Endothelial cell of umbilical vein (primary cell): ENCODE data around the gene JMJD6. TPM values are rescaled to one million over a fixed set of nuclear protein-coding genes. Genes with fewer than 3 reads are reported as not detected.
"Not testable (repeated sequence)": the region's sequence is repeated elsewhere in the genome, so short reads cannot be mapped to it uniquely, and the experiment has no call there.

Source experiments
- BruUV-seq: library from RNA; stranded (reverse); fragments of 400-500 nt; replicated peaks from 2 replicates; lab custom pipeline; 2021; lab: Mats Ljungman, UMichigan
- CTCF ChIA-PET: fragments of 300-600, 350-600 bp; sonication (Branson Sonifier 250); formaldehyde crosslinking; loops from one replicate; lab custom pipeline; 2021; ENCODE audit warnings: antibody characterized with exemption, inconsistent platforms; lab: Charles Lee
- POLR2A ChIA-PET: fragments of 300-600, 350-600 bp; sonication (Branson Sonifier 250); formaldehyde crosslinking; loops from one replicate; lab custom pipeline; 2021; ENCODE audit warnings: antibody characterized with exemption, inconsistent platforms; lab: Charles Lee
- DNase-seq: peaks from one replicate; pipeline ENCODE4 v3.0.0-alpha.2; 2011; ENCODE audit warnings: low read depth, low spot score
- FAIRE-seq: peaks from 2 replicates; lab custom pipeline; 2011; peaks lifted over from hg19 to GRCh38; lab: Jason Lieb, UNC
- H2AFZ ChIP-seq: 2 replicates; pipeline ENCODE4 v1.6.0; 2012; ENCODE audit warnings: low read depth, low read length, control low read depth, inconsistent platforms
- H3K27ac ChIP-seq: 2 replicates; pipeline ENCODE4 v1.5.1; 2011; ENCODE audit warnings: low read depth, mild to moderate bottlenecking, control low read depth, low read length, moderate library complexity; ENCODE audit not compliant: insufficient read depth
- H3K27me3 ChIP-seq, 2 experiments: 2 replicates each; pipeline versions ENCODE4 v1.6.0 to v1.6.1; 2011; ENCODE audit warnings: low read length in 2 of 2, mixed read lengths in 1 of 2; ENCODE audit not compliant: control insufficient read depth in 2 of 2, insufficient read depth in 2 of 2
- H3K36me3 ChIP-seq, 2 experiments: 2 replicates in 1 of 2; 3 replicates in 1 of 2; pipeline ENCODE4 v1.5.1; 2011; ENCODE audit warnings: low read length in 2 of 2, mild to moderate bottlenecking in 1 of 2, moderate library complexity in 1 of 2; ENCODE audit not compliant: control insufficient read depth in 2 of 2, insufficient read depth in 2 of 2; ENCODE audit errors: extremely low read depth in 1 of 2
- H3K4me1 ChIP-seq: 3 replicates; pipeline ENCODE4 v1.5.1; 2011; ENCODE audit warnings: mild to moderate bottlenecking, low read length; ENCODE audit not compliant: control insufficient read depth, insufficient read depth; ENCODE audit errors: extremely low read depth
- H3K4me2 ChIP-seq: 2 replicates; pipeline ENCODE4 v1.6.1; 2011; ENCODE audit warnings: low read length, control low read depth, mixed read lengths; ENCODE audit not compliant: insufficient read depth
- H3K4me3 ChIP-seq, 3 experiments: fragments of 200-600 bp in 1 of 3; sonication (generic), shearing (Covaris generic) in 1 of 3; replicated peaks in 1 of 3; 2 replicates each; pipeline ENCODE4 v1.5.1; 2011 to 2016; ENCODE audit warnings: control low read depth in 3 of 3, low read length in 3 of 3, mild to moderate bottlenecking in 2 of 3, inconsistent platforms in 1 of 3, low read depth in 1 of 3, moderate library complexity in 1 of 3; ENCODE audit not compliant: insufficient read depth in 1 of 3
- H3K79me2 ChIP-seq: 2 replicates; pipeline ENCODE4 v1.6.0; 2012; ENCODE audit warnings: low read length, inconsistent platforms; ENCODE audit not compliant: control insufficient read depth, insufficient read depth
- H3K9ac ChIP-seq: replicated peaks from 2 replicates; pipeline ENCODE3; 2011; ENCODE audit warnings: low read length, control low read depth; ENCODE audit not compliant: insufficient read depth; ENCODE audit errors: extremely low read depth
- H3K9me1 ChIP-seq: replicated peaks from 3 replicates; pipeline ENCODE4 v1.6.0; 2011; ENCODE audit warnings: mild to moderate bottlenecking, low read length; ENCODE audit not compliant: control insufficient read depth, insufficient read depth; ENCODE audit errors: extremely low read depth
- H3K9me3 ChIP-seq: replicated peaks from 2 replicates; pipeline ENCODE4 v1.5.1; 2012; ENCODE audit warnings: low read length, inconsistent platforms; ENCODE audit not compliant: control insufficient read depth, insufficient read depth
- H4K20me1 ChIP-seq: replicated peaks from 2 replicates; pipeline ENCODE3; 2011; ENCODE audit warnings: mild to moderate bottlenecking, low read length; ENCODE audit not compliant: control insufficient read depth, insufficient read depth; ENCODE audit errors: extremely low read depth
- EZH2 ChIP-seq: IDR thresholded peaks from 2 replicates; pipeline ENCODE4 v1.6.1; 2012; ENCODE audit warnings: borderline replicate concordance, low read depth, mild to moderate bottlenecking, moderate library complexity, low read length, inconsistent platforms; ENCODE audit not compliant: severe bottlenecking
- FOS ChIP-seq: IDR thresholded peaks from 2 replicates; pipeline ENCODE4 v1.6.1; 2011; ENCODE audit warnings: mild to moderate bottlenecking, low read length, moderate library complexity, borderline replicate concordance; ENCODE audit not compliant: insufficient read depth
- GATA2 ChIP-seq: IDR thresholded peaks from 2 replicates; pipeline ENCODE4 v1.7.0; 2011; ENCODE audit warnings: low read depth, mild to moderate bottlenecking, moderate library complexity, mixed read lengths, low read length; ENCODE audit not compliant: insufficient read length, insufficient read depth
- JUN ChIP-seq: IDR thresholded peaks from 2 replicates; pipeline ENCODE4 v1.6.1; 2011; ENCODE audit warnings: borderline replicate concordance, low read depth; ENCODE audit not compliant: insufficient read length, insufficient read depth
- MAX ChIP-seq: IDR thresholded peaks from 2 replicates; pipeline ENCODE4 v1.6.1; 2011; ENCODE audit not compliant: insufficient read depth, insufficient read length
- MYC ChIP-seq: IDR thresholded peaks from one replicate; pipeline ENCODE4 v1.6.1; 2011; ENCODE audit warnings: mild to moderate bottlenecking, low read depth, low read length
- POLR2A ChIP-seq: IDR thresholded peaks from 2 replicates; pipeline ENCODE4 v1.6.1; 2012; ENCODE audit warnings: low read depth, mild to moderate bottlenecking, control low read depth, low read length
- POLR2AphosphoS5 ChIP-seq: IDR thresholded peaks from 2 replicates; pipeline ENCODE4 v1.6.1; 2012; ENCODE audit warnings: low read depth, mild to moderate bottlenecking, control low read depth, low read length, moderate library complexity; ENCODE audit not compliant: insufficient read depth
- dilution Hi-C: fragments of 300-500 bp; cut with MboI; formaldehyde crosslinking; loops from one replicate; pipeline ENCODE4 v1.15.0; 2019; ENCODE audit warnings: low sequenced_read_pairs; ENCODE audit not compliant: extremely low pct_ligation_motif_present
- intact Hi-C: fragments of 100-400 bp; cut with micrococcal nuclease; formaldehyde crosslinking; loops from one replicate; pipeline ENCODE4 v1.10.0; 2022
- polyA plus RNA-seq, 4 experiments: library from polyadenylated mRNA; depleted of rRNA in 3 of 4; stranded (reverse) in 3 of 4; unstranded in 1 of 4; fragments of >200 nt; gene quantifications; 2 replicates each; pipeline versions ENCODE4 v1.2.1 to v1.2.3, GENCODE V29; 2011 to 2012; ENCODE audit warnings: missing spikeins in 1 of 4
- total RNA-seq: library from RNA; stranded (reverse); gene quantifications from 2 replicates; pipeline ENCODE4 v1.2.3, GENCODE V29; 2021
- TF ChIP-seq, protein P1 (sequence below), 2 donors: IDR thresholded peaks; 1 replicate in 1 of 2; 2 replicates in 1 of 2; pipeline ENCODE4 v1.5.1; 2011; ENCODE audit warnings: low read length in 2 of 2, mild to moderate bottlenecking in 2 of 2, moderate library complexity in 2 of 2, control low read depth in 1 of 2, inconsistent platforms in 1 of 2, low read depth in 1 of 2; ENCODE audit not compliant: insufficient read depth in 1 of 2; ENCODE audit errors: extremely low read depth in 1 of 2

Gene JMJD6
- total and polyA plus RNA-seq, 2 donors (not counting 3 experiments of a cell fraction or from before 2014, with no cell fraction given) = 19.8 to 36.6 TPM

DNA sequence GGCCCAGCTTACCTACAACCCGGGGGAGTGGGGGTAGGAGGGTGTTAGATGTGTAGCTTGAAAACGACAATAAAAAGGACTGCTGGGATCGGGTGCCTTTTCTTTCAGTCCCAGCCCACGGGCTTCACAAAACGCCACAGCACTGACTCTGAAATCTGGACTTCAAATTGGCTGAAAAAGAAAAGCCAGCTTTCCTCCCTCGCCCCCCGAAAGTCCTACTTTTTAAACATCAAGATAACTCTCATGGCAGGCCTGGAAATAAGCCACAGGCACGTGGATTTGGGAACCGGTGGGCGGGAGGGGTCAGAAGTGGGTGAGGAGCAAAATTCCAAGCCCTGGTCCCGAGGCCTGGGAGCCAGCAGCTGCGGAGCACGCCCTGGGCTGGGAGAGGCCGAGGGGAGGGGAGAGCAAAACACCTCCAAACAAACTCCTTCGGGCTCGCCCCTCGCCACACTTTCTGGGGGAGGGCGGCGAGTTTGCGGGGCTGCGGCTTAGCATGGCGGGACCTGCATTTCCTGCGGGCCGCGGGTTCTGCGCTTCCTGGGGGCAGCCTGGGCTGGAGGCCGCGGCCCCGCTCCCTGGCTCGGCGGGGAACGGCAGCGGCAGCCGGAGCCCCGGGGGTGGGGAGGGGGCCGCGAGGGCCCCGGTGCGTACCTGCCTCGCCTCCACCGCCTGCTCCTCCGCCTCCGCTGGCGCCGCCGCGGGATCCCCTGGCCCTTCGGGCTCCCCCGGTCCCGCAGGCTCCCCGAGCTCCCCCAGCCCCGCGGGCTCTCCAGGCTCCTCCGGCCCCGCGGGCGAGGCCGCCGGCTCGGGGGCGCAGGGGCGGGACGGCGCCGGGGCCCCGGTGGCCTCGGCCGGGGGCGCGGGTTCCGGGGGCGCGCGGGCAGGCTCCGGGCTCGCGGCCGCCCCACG, 16.2 kb downstream of the JMJD6 start:
- Histone ChIP-seq H3K4me1 (peaks cover 22% of the 10 kb centered on the region), H3K9ac (peak overlapping the region; percentile 33), H3K4me3 (peak overlapping the region; percentile 69 to 81 (median 72)), H2AFZ (peak overlapping the region; percentile 39), H3K4me2 (peak overlapping the region; percentile 60), H3K27ac (peak overlapping the region; percentile 14), H3K79me2 (peaks cover 52% of the 10 kb centered on the region)
- intact Hi-C loops = loop anchor here (5.0 to 10.0 kb wide), 2 partner anchors 153 to 185 kb away; no protein-coding TSS in a partner anchor
- FAIRE-seq, H3K27me3 ChIP-seq, H3K9me3 ChIP-seq, H3K36me3 ChIP-seq, POLR2A ChIA-PET, dilution Hi-C loops, BruUV-seq, H4K20me1 ChIP-seq, DNase-seq, H3K9me1 ChIP-seq: not testable (repeated sequence)
- CTCF ChIA-PET = interaction anchor here (1.0 to 5.9 kb wide), 8 partner anchors 10 to 187 kb away, joined by 3 to 43 read pairs (median 6); no protein-coding TSS in a partner anchor
- peak; percentile 16 for TF ChIP-seq POLR2AphosphoS5

DNA sequence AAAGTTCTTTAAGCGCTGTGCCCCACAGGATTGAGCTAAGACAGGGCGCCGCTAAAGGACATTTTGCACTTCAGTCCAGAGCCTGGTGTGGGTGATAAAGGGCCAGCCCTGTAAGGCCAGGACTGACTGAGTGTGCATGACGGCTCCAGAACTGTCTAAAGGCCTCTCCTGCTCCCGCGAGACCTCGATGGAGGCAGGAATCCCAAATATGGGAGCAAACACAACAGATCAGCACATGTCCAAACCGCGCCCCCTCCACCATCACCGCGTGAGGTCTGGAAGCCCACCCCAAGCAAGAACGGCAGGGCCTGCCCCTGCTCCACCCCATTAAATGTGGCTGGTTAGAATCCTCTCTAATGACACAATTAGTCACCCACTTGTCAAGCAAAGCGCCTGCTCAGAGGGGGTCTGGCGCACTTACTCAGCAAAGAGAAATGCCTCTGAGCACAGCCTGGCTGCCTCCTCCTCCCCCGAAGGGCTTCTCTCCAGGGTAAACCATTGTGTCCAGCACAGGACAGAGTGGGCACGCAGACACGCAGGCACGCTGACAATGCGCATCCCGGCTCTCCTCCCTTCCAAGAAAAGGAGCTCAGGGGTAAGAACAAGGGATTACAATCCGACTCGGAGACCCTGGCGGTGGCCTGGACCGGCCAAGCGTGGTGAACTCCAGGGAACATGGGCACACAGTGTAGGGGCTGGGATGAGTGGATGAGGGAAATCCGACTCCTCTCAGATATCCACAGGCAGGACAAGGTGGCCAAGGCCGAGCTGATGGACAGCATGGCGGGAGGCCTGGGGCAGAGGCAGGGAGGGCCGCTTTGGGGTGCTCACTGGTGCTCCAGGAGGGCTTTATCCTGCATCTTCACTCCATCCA, 17.1 kb downstream of the JMJD6 start:
- TF ChIP-seq JUN (no peak), MYC (no peak), GATA2 (no peak), EZH2 (no peak), FOS (no peak), POLR2A (no peak), POLR2AphosphoS5 (no peak), MAX (no peak)
- TF ChIP-seq, protein P1, sequence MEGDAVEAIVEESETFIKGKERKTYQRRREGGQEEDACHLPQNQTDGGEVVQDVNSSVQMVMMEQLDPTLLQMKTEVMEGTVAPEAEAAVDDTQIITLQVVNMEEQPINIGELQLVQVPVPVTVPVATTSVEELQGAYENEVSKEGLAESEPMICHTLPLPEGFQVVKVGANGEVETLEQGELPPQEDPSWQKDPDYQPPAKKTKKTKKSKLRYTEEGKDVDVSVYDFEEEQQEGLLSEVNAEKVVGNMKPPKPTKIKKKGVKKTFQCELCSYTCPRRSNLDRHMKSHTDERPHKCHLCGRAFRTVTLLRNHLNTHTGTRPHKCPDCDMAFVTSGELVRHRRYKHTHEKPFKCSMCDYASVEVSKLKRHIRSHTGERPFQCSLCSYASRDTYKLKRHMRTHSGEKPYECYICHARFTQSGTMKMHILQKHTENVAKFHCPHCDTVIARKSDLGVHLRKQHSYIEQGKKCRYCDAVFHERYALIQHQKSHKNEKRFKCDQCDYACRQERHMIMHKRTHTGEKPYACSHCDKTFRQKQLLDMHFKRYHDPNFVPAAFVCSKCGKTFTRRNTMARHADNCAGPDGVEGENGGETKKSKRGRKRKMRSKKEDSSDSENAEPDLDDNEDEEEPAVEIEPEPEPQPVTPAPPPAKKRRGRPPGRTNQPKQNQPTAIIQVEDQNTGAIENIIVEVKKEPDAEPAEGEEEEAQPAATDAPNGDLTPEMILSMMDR (IDR thresholded peaks at IDR 0.05; ENCODE audit: extremely low read depth in 1 of 2, insufficient read depth in 1 of 2, low read depth in 1 of 2, low read length in 2 of 2) = no peak
- H3K9ac ChIP-seq = peak overlapping the region; percentile 33
- peak overlapping the region; percentile 69 to 81 (median 72) for H3K4me3 ChIP-seq
- BruUV-seq = TSS peak; percentile 34
- no peaks in the 10 kb centered on the region for H4K20me1 ChIP-seq
- dilution Hi-C loops (no loop called here), intact Hi-C loops (no loop called here)
- peak overlapping the region; percentile 60 for H3K4me2 ChIP-seq
- FAIRE-seq (peak; percentile 82), DNase-seq (no peak)
- peaks cover 0 to 7% of the 10 kb centered on the region in 2 experiments for H3K36me3 ChIP-seq
- no peaks in the 10 kb centered on the region for H3K9me3 ChIP-seq
- POLR2A ChIA-PET = no interaction called here
- H3K9me1 ChIP-seq = no peaks in the 10 kb centered on the region
- peak overlapping the region; percentile 14 for H3K27ac ChIP-seq
- no peaks in the 10 kb centered on the region for H3K27me3 ChIP-seq
- CTCF ChIA-PET = interaction anchor here (1.0 to 5.9 kb wide), 8 partner anchors 8 to 186 kb away, joined by 3 to 43 read pairs (median 6); no protein-coding TSS in a partner anchor
- H3K79me2 ChIP-seq = peaks cover 56% of the 10 kb centered on the region
- H2AFZ ChIP-seq = peak overlapping the region; percentile 39
- H3K4me1 ChIP-seq = peaks cover 22% of the 10 kb centered on the region
